NCI-H1436 (cell line): ENCODE measurements around the gene RHOV.
A peak's percentile ranks its signal among the peaks of the same experiment; 100 is the strongest.

Experiments used
- DNase-seq: peaks from one replicate; lab custom pipeline; 2025; lab: John Stamatoyannopoulos, UW

RHOV gene

DNA sequence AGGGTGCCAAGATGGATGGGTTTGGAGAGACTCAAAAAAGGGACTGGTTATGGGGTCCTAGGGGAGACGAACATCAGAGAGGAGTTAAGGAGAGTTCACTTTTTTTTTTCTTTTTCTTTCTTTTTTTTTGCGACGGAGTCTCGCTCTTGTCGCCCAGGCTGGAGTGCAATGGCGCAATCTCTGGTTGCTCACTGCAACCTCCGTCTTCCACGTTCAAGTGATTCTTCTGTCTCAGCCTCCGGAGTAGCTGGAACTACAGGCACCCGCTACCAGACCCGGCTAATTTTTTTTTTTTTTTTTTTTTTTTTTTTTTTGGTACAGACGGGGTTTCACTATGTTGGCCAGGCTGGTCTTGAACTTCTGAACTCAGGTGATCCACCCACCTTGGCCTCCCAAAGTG, 29.0 kb downstream of the RHOV start:
- no peak for DNase-seq

DNA sequence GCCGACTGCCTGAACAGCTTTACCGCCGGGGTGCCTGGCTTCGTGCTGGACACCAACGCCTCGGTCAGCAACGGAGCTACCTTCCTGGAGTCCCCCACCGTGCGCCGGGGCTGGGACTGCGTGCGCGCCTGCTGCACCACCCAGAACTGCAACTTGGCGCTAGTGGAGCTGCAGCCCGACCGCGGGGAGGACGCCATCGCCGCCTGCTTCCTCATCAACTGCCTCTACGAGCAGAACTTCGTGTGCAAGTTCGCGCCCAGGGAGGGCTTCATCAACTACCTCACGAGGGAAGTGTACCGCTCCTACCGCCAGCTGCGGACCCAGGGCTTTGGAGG, 29.4 kb downstream of the RHOV start:
- no peak for DNase-seq

DNA sequence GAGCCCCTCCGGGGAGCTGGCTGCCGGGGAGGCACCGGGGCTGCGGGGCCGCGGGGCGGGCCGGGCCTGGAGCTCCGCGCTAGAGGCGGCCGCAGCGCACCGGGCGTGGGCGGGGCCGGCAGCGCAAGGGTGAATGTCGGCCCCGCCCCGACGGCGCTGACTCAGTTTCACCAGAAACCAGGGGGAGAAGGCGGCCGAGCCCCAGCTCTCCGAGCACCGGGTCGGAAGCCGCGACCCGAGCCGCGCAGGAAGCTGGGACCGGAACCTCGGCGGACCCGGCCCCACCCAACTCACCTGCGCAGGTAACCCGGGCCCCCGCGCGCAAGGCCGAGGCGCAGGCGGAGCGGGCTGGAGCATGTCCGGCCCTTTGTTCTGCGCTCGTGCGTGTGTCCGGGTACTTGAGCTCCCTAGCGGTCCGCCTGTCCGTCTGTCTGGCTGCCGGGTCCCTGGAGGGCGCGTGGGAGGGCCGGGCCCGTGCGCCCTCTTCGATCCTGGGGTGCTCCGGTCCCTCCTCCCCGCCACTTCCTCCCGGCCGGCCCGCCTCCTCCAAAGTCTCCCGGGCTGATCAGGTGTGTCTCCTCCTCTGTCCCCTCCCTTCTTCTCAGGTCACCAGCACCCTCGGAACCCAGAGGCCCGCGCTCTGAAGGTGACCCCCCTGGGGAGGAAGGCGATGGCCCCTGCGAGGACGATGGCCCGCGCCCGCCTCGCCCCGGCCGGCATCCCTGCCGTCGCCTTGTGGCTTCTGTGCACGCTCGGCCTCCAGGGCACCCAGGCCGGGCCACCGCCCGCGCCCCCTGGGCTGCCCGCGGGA, 29.9 kb downstream of the RHOV start, which contains the start of gene SPINT1:
TSS of gene SPINT1 (plus strand) at position 164 of the 811 bp plus-strand sequence. CDS start at position 671, 507 bp downstream.
- DNase-seq, result no peak

DNA sequence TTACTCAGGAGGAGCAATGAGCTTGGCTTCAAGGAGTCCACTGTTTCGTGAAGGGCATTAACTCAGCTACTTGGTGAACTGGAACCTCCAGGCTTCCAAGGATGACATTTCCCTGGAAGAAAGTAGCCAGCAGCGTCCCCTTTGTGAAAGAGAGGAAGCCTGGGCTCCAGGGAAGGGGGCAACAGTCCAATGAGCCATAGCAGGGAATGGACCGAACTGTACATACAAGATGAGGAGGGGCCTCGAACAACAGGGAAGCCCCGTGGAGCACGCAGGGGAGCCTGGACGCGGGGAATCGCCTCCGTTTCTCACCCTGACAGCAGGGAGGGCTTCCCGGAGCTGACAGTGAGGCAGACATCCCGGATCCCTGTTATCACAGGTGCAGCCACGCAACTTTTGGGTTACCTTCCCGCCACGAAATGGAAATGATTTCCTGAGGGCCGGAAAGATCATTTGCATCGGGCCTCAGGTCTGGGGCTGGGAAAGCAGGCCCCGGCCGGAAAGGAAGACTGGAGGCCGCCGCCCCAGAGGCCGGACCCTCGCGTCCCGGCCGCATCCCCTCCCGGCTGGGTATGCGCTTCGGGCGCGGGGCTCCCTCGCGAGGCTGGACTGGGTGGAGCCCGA, 30.7 kb downstream of the RHOV start:
- DNase-seq, result no peak

GRCh38 chr15:40841741-40842140, 32.3 kb downstream of the RHOV start:
- no peak for DNase-seq

DNA sequence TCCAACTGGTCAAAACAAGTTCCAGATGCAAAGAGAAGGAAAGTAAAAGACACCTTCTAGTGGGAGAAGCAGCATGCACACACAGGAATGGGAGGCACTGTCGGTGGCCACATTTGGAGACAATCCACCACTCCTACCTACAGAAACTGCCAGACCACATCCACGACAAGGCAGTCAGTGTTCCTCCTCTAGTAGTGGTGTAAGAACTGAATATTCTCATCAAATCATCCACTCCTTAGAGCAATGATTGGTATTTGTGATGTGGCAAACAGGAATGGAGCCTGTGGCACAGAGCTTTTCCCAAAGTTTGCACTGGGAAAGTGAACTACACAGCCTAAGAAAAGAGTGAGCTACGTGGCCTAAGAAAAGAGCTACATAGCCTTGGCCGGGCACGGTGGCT, 35.3 kb downstream of the RHOV start:
- no peak for DNase-seq

GRCh38 chr15:40836020-40836419, 38.0 kb downstream of the RHOV start:
- DNase-seq, result no peak

GRCh38 chr15:40832903-40833302, 41.1 kb downstream of the RHOV start:
- no peak for DNase-seq

DNA sequence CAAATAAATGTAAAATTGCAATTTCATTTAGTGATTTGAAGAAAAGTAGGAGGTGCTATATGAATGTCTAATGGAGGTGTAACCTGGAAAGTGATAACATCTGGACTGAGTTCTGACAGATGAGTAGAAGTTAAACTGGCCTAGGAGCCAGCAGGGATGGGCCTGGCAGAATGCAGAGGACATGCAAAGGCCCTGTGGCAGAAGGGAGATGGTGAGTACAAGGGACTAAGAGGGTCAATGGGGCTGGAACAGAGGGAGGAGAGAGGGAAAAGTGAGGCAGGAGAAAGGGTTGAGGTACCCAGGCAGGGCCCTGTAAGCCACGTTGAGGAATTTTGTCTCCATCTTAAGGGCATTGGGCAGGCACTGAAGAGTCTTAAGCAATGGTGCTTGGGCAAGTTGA, 42.2 kb downstream of the RHOV start:
- DNase-seq, result no peak

- peak; percentile 86 for DNase-seq
Observed at GRCh38 chr15:40830884-40831283, 43.1 kb downstream of the RHOV start.

DNA sequence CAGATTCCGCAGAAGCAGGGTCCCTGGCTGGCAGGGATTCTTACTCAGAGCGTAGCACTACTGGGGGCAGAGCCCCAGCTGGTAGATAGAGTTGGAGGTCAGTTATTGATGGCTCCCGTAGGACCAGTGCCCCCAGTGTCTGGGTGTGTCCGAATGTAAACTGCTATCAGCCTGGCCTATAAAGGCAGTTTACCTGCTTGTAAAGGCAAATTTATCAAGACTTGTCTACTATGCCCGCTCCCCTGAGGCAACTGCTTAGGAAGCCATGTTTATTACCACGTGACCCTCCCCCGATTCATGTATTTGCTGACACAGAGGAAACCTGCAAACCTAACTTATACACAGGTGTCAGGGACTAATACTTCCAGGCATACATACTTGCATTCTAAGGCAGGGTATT, 44.9 kb downstream of the RHOV start:
- peak; percentile 21 for DNase-seq

- no peak for DNase-seq
Observed at GRCh38 chr15:40828447-40829036, 45.5 kb downstream of the RHOV start, which contains the start of gene PPP1R14D. PPP1R14D (minus strand) TSS chr15:40828708; CDS start chr15:40828641, 67 bp downstream.

GRCh38 chr15:40826423-40827075, 47.5 kb downstream of the RHOV start:
- no peak for DNase-seq

- no peak for DNase-seq
Observed at GRCh38 chr15:40825661-40826422, 48.2 kb downstream of the RHOV start.

DNA sequence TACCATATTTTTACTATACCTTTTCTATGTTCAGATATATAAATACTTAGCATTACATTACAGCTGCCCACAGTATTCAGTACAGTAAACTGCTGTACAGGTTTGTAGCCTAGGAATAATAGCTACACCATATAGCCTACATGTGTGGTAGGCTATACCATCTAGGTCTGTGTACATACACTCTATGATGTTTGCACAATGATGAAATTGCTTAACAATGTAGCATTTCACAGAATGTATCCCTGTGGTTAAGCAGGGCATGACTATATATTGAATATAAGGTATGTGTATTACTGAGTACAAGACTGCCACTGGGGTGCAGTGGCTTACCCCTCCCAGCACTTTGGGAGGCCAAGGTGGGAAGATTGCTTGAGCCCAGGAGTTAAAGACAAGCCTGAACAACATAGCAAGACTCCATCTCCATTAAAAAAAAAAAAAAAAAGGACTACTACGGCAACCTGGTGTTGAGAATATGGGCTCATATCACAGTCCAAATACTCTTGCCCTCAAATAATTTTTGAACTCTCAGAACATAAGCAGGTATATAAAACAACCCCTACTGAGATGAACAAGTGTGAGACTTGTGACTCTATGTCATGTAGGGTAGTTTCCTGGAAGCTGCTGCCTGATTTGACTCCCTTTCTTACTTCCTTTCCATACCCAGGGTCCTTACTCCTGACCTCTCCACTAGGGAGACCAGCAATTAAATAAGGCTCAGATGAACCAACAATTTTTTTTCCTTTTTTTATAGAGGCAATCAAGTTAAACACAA, 50.3 kb downstream of the RHOV start:
- DNase-seq, result no peak
